Kidney glomerular epithelial cell (primary cell): ENCODE measurements around the gene SGPP1.
"Not testable (repeated sequence)": the region's sequence is repeated elsewhere in the genome, so short reads cannot be mapped to it uniquely, and the experiment has no call there.

Experiments
- DNase-seq: peaks from one replicate; lab custom pipeline; 2025; lab: John Stamatoyannopoulos, UW

Gene SGPP1

GRCh38 chr14:63673886-63674497 is 53.9 kb downstream of the SGPP1 start:
- DNase-seq = no peak

GRCh38 chr14:63673255-63673654 is 54.6 kb downstream of the SGPP1 start:
- DNase-seq = no peak

- DNase-seq = peak; percentile 84
Measured at GRCh38 chr14:63672417-63673180, 55.3 kb downstream of the SGPP1 start.

- DNase-seq = no peak
Measured at GRCh38 chr14:63671987-63672386, 55.9 kb downstream of the SGPP1 start.

- peak; percentile 74 for DNase-seq
Measured at GRCh38 chr14:63670692-63671091, 57.2 kb downstream of the SGPP1 start.

GRCh38 chr14:63666335-63666734 is 61.5 kb downstream of the SGPP1 start:
- no peak for DNase-seq

GRCh38 chr14:63663428-63664341 is 64.2 kb downstream of the SGPP1 start:
- DNase-seq = no peak

GRCh38 chr14:63662776-63663175 is 65.1 kb downstream of the SGPP1 start:
- no peak for DNase-seq

- not testable (repeated sequence) for DNase-seq
Measured at GRCh38 chr14:63661881-63662280, 66.0 kb downstream of the SGPP1 start.

GRCh38 chr14:63659726-63660125 is 68.1 kb downstream of the SGPP1 start:
- DNase-seq = no peak

- no peak for DNase-seq
Measured at GRCh38 chr14:63656194-63656593, 71.7 kb downstream of the SGPP1 start.

GRCh38 chr14:63654936-63655335 is 72.9 kb downstream of the SGPP1 start:
- no peak for DNase-seq

- DNase-seq = no peak
Measured at GRCh38 chr14:63654346-63654745, 73.5 kb downstream of the SGPP1 start.

GRCh38 chr14:63652406-63652805 is 75.5 kb downstream of the SGPP1 start:
- no peak for DNase-seq

- DNase-seq = no peak
Measured at GRCh38 chr14:63650256-63650952, 77.5 kb downstream of the SGPP1 start.

- no peak for DNase-seq
Measured at GRCh38 chr14:63647696-63648410, 80.0 kb downstream of the SGPP1 start.

- DNase-seq = no peak
Measured at GRCh38 chr14:63644741-63645140, 83.1 kb downstream of the SGPP1 start.

GRCh38 chr14:63642656-63643382 is 85.0 kb downstream of the SGPP1 start:
- DNase-seq = no peak

GRCh38 chr14:63642229-63642611 is 85.6 kb downstream of the SGPP1 start:
- DNase-seq = peak; percentile 98

GRCh38 chr14:63641473-63642228 is 86.2 kb downstream of the SGPP1 start, which contains the start of gene WDR89:
WDR89 (minus strand) TSS chr14:63641871; CDS start chr14:63599942, 41,929 bp downstream.
- peak; percentile 99 for DNase-seq
